ENCODE measurements around the gene LYG2.
"Not testable (repeated sequence)": the region's sequence is repeated elsewhere in the genome, so short reads cannot be mapped to it uniquely, and the experiment has no call there.

Gene LYG2

DNA sequence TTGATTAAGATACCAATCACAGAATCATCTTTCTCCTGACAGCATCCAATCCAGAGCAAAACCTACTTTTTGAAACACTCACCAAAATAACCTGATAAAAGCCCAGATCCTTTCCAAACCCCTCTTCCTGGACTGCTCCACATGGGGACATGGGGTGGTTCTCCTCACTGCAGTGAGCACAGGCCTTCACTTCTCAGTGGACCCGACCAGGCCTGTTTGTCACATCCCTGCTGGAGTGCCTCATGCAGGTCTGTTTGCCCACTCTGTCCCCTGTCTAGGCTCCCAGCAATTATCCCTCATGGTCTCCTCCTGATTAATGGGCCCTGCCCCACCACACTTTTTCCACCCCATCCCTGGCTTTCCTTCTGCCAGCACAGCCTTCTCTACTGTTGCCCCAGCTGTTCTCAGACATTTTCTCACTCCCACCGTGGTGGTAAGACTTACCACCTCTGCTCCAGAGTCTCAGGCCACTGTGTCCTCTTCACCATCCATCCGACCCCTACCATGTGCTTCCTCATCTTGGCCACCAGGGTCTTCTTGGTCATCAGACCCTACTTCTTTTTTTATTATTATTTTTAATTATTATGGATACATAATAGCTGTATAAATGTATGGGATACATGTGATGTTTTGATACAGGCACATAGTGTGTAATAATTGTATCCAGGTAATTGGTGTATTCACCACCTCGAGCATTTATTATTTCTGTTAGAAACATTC lies 53.3 kb downstream of the LYG2 start:
- no peak for DNase-seq (ENCODE audit: low read depth in 1 of 2, low spot score in 1 of 2)

DNA sequence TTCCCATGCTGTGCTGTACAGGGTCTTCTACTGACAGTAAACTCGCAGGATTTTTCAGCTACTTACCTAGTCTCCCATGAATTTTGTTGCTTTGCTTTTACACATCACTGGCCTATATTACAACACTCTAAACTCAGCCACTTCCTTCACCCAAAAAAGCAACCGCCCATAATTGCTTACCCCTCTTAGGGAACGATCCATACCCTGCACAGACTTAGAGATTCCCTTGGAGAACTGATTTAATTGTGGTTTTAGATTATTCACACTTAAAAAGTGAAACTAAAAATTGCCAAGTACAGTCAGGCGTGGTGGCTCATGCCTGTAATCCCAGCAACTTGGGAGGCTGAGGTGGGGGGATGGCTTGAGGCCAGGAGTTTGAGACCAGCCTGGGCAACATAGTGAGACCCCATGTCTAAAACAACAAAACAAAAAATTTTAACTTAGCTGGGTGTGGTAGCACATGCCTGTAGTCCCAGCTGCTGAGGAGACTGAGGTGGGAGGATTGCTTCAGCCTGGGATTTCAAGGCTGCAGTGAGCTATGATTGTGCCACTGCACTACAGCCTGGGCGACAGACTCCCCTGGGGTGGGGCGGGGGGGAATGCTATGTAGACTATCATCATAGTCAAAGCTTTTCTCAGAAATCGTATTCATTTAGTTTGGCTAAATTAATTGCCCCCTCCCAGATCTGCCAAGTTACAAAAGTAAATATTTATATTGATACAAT lies 55.2 kb downstream of the LYG2 start:
- DNase-seq (ENCODE audit: low read depth in 1 of 2, low spot score in 1 of 2) = no peak

DNA sequence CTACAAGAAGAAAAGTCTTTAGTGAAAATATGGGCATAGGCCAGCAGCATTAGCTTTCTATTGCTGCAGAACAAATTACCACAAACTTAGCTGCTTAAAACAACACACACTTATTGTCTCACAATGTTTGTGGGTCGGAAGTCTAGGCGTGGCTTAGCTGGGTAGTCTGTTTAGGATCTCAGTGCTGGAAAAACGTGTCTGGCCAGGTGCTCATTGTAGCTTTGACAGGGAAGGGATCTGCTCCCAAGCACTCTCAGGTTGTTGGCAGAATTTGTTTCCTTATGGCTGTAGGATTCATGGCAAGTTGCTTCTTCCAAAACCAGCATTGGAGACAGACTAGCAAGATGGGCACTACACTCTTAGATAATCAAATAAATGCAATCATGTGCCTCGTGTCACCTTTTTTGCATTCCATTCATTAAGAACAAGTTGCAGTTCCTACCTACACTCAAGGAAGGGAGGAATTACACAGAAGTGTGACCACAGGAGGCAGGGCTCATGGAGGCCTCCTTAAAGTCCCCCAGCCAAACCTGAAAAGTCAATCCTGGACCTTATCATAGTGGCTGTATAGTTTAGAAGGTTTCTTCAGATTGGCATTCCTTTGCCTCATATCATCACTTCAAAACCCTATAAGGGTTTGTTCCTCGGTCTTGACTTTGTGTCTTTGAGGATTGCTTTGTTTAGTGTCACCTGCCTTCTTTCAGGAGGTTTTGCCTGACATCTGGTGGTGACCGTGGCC lies 57.2 kb downstream of the LYG2 start:
- DNase-seq (ENCODE audit: low read depth in 1 of 2, low spot score in 1 of 2) = no peak

DNA sequence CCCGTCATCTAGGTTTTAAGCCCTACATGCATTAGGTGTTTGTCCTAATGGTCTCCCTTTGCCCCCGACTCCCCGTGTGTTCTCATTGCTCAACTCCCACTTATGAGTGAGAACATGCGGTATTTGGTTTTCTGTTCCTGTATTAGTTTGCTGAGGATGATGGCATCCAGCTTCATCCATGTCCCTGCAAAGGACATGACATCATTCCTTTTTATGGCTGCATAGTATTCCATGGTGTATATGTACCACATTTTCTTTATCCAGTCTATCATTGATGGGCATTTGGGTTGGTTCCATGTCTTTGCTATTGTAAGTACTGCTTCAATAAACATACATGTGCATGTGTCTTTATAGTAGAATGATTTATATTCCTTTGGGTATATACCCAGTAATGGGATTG lies 63.1 kb downstream of the LYG2 start:
- not testable (repeated sequence) for DNase-seq (ENCODE audit: low read depth in 1 of 2, low spot score in 1 of 2)

Data from stimulated activated CD4-positive, alpha-beta T cell treated with anti-CD3 and anti-CD28 coated beads, Interleukin-15, amount 100 ng/mL, for 1 hour (primary cell).